ENCODE results near the gene TBL1X.

The TBL1X gene

GRCh38 chrX:9498236-9498635 lies 33.4 kb downstream of the TBL1X start:
- no peak for DNase-seq (ENCODE audit: low spot score)

GRCh38 chrX:9500584-9500983 lies 35.7 kb downstream of the TBL1X start:
- DNase-seq (ENCODE audit: low spot score): no peak

- DNase-seq (ENCODE audit: low spot score): no peak
Observed at GRCh38 chrX:9501362-9501761, 36.5 kb downstream of the TBL1X start.

- DNase-seq (ENCODE audit: low spot score): no peak
Observed at GRCh38 chrX:9503261-9503660, 38.4 kb downstream of the TBL1X start.

- DNase-seq (ENCODE audit: low spot score): no peak
Observed at GRCh38 chrX:9510366-9510765, 45.5 kb downstream of the TBL1X start.

GRCh38 chrX:9510980-9511379 lies 46.1 kb downstream of the TBL1X start:
- no peak for DNase-seq (ENCODE audit: low spot score)

- DNase-seq (ENCODE audit: low spot score): no peak
Observed at GRCh38 chrX:9515489-9515888, 50.6 kb downstream of the TBL1X start.

- no peak for DNase-seq (ENCODE audit: low spot score)
Observed at GRCh38 chrX:9515973-9516538, 51.2 kb downstream of the TBL1X start.

- no peak for DNase-seq (ENCODE audit: low spot score)
Observed at GRCh38 chrX:9516635-9517034, 51.8 kb downstream of the TBL1X start.

GRCh38 chrX:9518051-9518450 lies 53.2 kb downstream of the TBL1X start:
- no peak for DNase-seq (ENCODE audit: low spot score)

GRCh38 chrX:9518889-9519288 lies 54.0 kb downstream of the TBL1X start:
- no peak for DNase-seq (ENCODE audit: low spot score)

GRCh38 chrX:9519546-9520216 lies 54.8 kb downstream of the TBL1X start:
- no peak for DNase-seq (ENCODE audit: low spot score)

GRCh38 chrX:9520217-9520590 lies 55.3 kb downstream of the TBL1X start:
- DNase-seq (ENCODE audit: low spot score): no peak

- no peak for DNase-seq (ENCODE audit: low spot score)
Observed at GRCh38 chrX:9522378-9523155, 57.7 kb downstream of the TBL1X start.

- no peak for DNase-seq (ENCODE audit: low spot score)
Observed at GRCh38 chrX:9525511-9526248, 60.8 kb downstream of the TBL1X start.

- no peak for DNase-seq (ENCODE audit: low spot score)
Observed at GRCh38 chrX:9526965-9527364, 62.1 kb downstream of the TBL1X start.

GRCh38 chrX:9528498-9528897 lies 63.6 kb downstream of the TBL1X start:
- DNase-seq (ENCODE audit: low spot score): no peak

GRCh38 chrX:9529223-9529622 lies 64.4 kb downstream of the TBL1X start:
- DNase-seq (ENCODE audit: low spot score): no peak

- DNase-seq (ENCODE audit: low spot score): peak; percentile 67
Observed at GRCh38 chrX:9530848-9531274, 66.0 kb downstream of the TBL1X start.

- no peak for DNase-seq (ENCODE audit: low spot score)
Observed at GRCh38 chrX:9532349-9532748, 67.5 kb downstream of the TBL1X start.

GRCh38 chrX:9533611-9534010 lies 68.8 kb downstream of the TBL1X start:
- no peak for DNase-seq (ENCODE audit: low spot score)

GRCh38 chrX:9534686-9535085 lies 69.8 kb downstream of the TBL1X start:
- DNase-seq (ENCODE audit: low spot score): peak; percentile 61

- no peak for DNase-seq (ENCODE audit: low spot score)
Observed at GRCh38 chrX:9535101-9535500, 70.2 kb downstream of the TBL1X start.
